NB4 (cell line): ENCODE measurements around the gene RNU7-1.
"Not testable (repeated sequence)": the region's sequence is repeated elsewhere in the genome, so short reads cannot be mapped to it uniquely, and the experiment has no call there.

Experiments
- MYC ChIP-seq: IDR thresholded peaks from 2 replicates; pipeline ENCODE4 v1.6.1; 2011; ENCODE audit warnings: low read depth, low read length
- POLR2A ChIP-seq: IDR thresholded peaks from 2 replicates; pipeline ENCODE4 v1.6.1; 2011; ENCODE audit warnings: mild to moderate bottlenecking; ENCODE audit not compliant: insufficient read length; ENCODE audit errors: extremely low read depth
- TF ChIP-seq, protein P1 (sequence below): IDR thresholded peaks from one replicate; pipeline ENCODE4 v1.5.1; 2012; ENCODE audit warnings: low read depth, low read length
- TF ChIP-seq, protein P2 (sequence below): IDR thresholded peaks from 2 replicates; pipeline ENCODE4 v1.6.1; 2011; ENCODE audit warnings: low read depth, low read length

- TF ChIP-seq, protein P1, sequence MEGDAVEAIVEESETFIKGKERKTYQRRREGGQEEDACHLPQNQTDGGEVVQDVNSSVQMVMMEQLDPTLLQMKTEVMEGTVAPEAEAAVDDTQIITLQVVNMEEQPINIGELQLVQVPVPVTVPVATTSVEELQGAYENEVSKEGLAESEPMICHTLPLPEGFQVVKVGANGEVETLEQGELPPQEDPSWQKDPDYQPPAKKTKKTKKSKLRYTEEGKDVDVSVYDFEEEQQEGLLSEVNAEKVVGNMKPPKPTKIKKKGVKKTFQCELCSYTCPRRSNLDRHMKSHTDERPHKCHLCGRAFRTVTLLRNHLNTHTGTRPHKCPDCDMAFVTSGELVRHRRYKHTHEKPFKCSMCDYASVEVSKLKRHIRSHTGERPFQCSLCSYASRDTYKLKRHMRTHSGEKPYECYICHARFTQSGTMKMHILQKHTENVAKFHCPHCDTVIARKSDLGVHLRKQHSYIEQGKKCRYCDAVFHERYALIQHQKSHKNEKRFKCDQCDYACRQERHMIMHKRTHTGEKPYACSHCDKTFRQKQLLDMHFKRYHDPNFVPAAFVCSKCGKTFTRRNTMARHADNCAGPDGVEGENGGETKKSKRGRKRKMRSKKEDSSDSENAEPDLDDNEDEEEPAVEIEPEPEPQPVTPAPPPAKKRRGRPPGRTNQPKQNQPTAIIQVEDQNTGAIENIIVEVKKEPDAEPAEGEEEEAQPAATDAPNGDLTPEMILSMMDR = not testable (repeated sequence)
- TF ChIP-seq, protein P2, sequence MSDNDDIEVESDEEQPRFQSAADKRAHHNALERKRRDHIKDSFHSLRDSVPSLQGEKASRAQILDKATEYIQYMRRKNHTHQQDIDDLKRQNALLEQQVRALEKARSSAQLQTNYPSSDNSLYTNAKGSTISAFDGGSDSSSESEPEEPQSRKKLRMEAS = not testable (repeated sequence)
- not testable (repeated sequence) for TF ChIP-seq POLR2A, MYC
These were observed 35.5 kb upstream of the RNU7-1 start for GRCh38 chr12:6908141-6908540.
